ENCODE results near the gene GLCCI1. TPM values are rescaled to one million over a fixed set of nuclear protein-coding genes. Genes with fewer than 3 reads are reported as not detected.
"Not testable (repeated sequence)": the region's sequence is repeated elsewhere in the genome, so short reads cannot be mapped to it uniquely, and the experiment has no call there.

Gene GLCCI1
- total and polyA plus RNA-seq, 2 of the 13 experiments (the other 11 are each of a cell fraction or from before 2014, with no cell fraction given), result 1.3 to 1.7 TPM

DNA sequence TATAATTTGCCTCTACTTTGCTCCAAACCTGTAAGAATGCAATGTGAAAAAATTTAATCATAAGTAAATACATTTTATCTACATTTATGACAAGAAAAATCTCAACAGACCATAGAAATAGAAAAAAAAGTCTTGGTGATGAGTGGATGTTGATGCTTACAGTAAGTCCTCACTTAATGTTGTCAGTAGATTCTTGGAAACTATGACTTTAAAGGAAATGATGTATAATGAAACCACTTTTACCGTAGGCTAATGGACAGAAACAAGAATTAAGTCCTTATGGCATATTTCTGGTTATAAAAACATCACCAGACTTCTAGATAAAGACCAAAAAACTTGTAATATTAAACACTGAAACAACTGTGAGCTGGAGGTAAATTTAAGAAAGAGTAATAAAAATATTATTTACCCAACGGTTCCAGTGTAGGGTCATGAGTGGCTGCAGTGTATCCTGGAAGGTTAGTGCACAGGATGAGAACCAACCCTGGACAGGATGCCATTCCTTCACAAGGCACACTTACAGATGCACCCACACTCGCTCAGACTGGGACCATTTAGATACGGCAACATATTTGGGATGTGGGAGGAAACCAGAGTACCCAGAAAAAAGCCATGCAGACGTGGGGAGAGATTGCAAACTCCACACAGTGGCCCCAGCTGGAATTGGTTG, 76.3 kb downstream of the GLCCI1 start (continued):
- no peak for TF ChIP-seq ZNF720 (CRISPR knock-in tag; IDR thresholded peaks at IDR 0.05)
- TF ChIP-seq RFX5 (IDR thresholded peaks at IDR 0.05; ENCODE audit: low read depth, low read length), result no peak
- no peak for TF ChIP-seq XBP1 (CRISPR knock-in tag; IDR thresholded peaks at IDR 0.05)
- no peak for TF ChIP-seq MLLT10 (CRISPR knock-in tag; IDR thresholded peaks at IDR 0.05)
- TF ChIP-seq RFXAP (CRISPR knock-in tag; IDR thresholded peaks at IDR 0.05; ENCODE audit: borderline replicate concordance), result no peak

DNA sequence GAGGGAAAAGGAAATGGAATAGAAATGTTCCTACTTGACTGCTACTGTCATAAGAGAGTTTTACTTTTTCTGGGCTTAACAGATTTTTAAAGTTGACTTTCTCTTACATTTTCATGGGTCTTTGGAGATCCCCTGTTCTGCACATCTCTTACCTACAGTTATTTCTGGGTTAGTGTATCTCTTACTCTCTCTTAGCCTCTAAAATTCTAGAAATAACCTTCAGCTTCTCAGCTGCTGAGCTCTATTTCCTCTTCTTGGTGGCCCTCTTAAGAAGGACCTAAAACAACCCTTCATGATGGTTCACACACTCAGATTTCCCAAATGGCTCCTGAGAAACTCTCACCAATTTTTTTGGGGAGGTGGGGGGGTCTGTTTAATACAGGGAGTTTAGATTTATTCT, 79.5 kb downstream of the GLCCI1 start:
- H3K4me2 ChIP-seq (ENCODE audit: low read depth, low read length); ATAC-seq; H3K27ac ChIP-seq (ENCODE audit: extremely low read length, insufficient read depth, low read length); in situ Hi-C loops (cut with HindIII; ENCODE audit: extremely low pct_ligation_motif_present, low pct_unique_long_range_greater_than_20kb); intact Hi-C loops (cut with micrococcal nuclease; ENCODE audit: unreplicated experiment); H3K9ac ChIP-seq (ENCODE audit: insufficient read depth, low read depth, low read length); H3K4me3 ChIP-seq (replicated peaks in 1 of 3; ENCODE audit: insufficient read depth in 1 of 3, low read depth in 2 of 3, low read length in 3 of 3); POLR2A ChIA-PET; BruUV-seq (replicated peaks); H3K9me3 ChIP-seq (ENCODE audit: low read length); CTCF ChIA-PET (ENCODE audit: low intra/inter-chr PET ratio, low total read pairs); H4K20me1 ChIP-seq (ENCODE audit: insufficient read depth, low read length); H3K4me1 ChIP-seq (ENCODE audit: insufficient read depth, low read length); H2AFZ ChIP-seq (ENCODE audit: low read length); H3K79me2 ChIP-seq (ENCODE audit: insufficient read depth, low read length); H3K36me3 ChIP-seq (replicated peaks in 1 of 2; ENCODE audit: control insufficient read depth in 1 of 2, insufficient read depth in 2 of 2, low read length in 2 of 2); DNase-seq (ENCODE audit: low spot score); H3K27me3 ChIP-seq (ENCODE audit: control insufficient read depth in 1 of 2, insufficient read depth in 2 of 2, low read length in 2 of 2): not testable (repeated sequence)
- FAIRE-seq, result peak; percentile 34

DNA sequence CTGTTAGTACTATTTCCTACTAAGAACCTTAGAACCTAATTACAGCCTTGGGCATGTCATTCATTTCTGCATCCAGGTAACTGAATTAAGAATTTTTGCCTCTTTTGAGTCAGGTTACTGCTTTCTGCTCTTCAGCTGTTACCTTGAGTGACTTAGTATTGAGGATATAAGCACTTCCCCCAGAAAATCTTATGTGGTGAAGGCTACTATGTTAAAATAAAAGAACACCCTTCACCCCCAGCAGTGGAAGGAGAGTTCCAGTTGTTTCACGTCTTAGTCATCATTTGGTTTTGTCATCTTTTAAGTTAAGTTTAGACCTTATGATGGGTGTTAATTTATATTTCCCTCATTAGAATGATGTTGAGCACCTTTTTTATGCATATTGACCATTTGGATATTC, 82.8 kb downstream of the GLCCI1 start:
- FAIRE-seq, result no peak

More for the DNA sequence above, 82.8 kb downstream of the GLCCI1 start:
- no peaks in the 10 kb centered on the region for H3K9me3 ChIP-seq (ENCODE audit: low read length)
- no peak overlapping the region for H2AFZ ChIP-seq (ENCODE audit: low read length)
- H3K36me3 ChIP-seq (replicated peaks in 1 of 2; ENCODE audit: control insufficient read depth in 1 of 2, insufficient read depth in 2 of 2, low read length in 2 of 2), result no peaks in the 10 kb centered on the region
- intact Hi-C loops (cut with micrococcal nuclease; ENCODE audit: unreplicated experiment) (no loop called here), in situ Hi-C loops (cut with HindIII; ENCODE audit: extremely low pct_ligation_motif_present, low pct_unique_long_range_greater_than_20kb) (no loop called here)
- H3K4me2 ChIP-seq (ENCODE audit: low read depth, low read length), result no peak overlapping the region
- no peaks in the 10 kb centered on the region for H3K27me3 ChIP-seq (ENCODE audit: control insufficient read depth in 1 of 2, insufficient read depth in 2 of 2, low read length in 2 of 2)
- 83% methylated on average over 1 of the region's 1 CpG for WGBS (ENCODE audit: low lambda C conversion rate)
- H4K20me1 ChIP-seq (ENCODE audit: insufficient read depth, low read length), result no peaks in the 10 kb centered on the region
- H3K9ac ChIP-seq (ENCODE audit: insufficient read depth, low read depth, low read length), result no peak overlapping the region
- ATAC-seq (no peak), DNase-seq (ENCODE audit: low spot score) (no peak)
- ChIA-PET CTCF (ENCODE audit: low intra/inter-chr PET ratio, low total read pairs) (no interaction called here), POLR2A (no interaction called here)
- no TSS peak for BruUV-seq (replicated peaks)
- H3K27ac ChIP-seq (ENCODE audit: extremely low read length, insufficient read depth, low read length), result no peak overlapping the region
- H3K4me3 ChIP-seq (replicated peaks in 1 of 3; ENCODE audit: insufficient read depth in 1 of 3, low read depth in 2 of 3, low read length in 3 of 3), result no peak overlapping the region
- H3K4me1 ChIP-seq (ENCODE audit: insufficient read depth, low read length), result no peaks in the 10 kb centered on the region
- H3K79me2 ChIP-seq (ENCODE audit: insufficient read depth, low read length), result no peaks in the 10 kb centered on the region
- TF ChIP-seq ZKSCAN1 (IDR thresholded peaks at IDR 0.05; ENCODE audit: low read length) (no peak), KDM6A (CRISPR knock-in tag; IDR thresholded peaks at IDR 0.05; ENCODE audit: low read depth) (no peak)
